Measurements from ENCODE around the gene ABHD1. TPM values are rescaled to one million over a fixed set of nuclear protein-coding genes. Genes with fewer than 3 reads are reported as not detected.

Gene ABHD1
- total RNA-seq, 2 donors from 2014 or later = 4.1 to 7.0 TPM

DNA sequence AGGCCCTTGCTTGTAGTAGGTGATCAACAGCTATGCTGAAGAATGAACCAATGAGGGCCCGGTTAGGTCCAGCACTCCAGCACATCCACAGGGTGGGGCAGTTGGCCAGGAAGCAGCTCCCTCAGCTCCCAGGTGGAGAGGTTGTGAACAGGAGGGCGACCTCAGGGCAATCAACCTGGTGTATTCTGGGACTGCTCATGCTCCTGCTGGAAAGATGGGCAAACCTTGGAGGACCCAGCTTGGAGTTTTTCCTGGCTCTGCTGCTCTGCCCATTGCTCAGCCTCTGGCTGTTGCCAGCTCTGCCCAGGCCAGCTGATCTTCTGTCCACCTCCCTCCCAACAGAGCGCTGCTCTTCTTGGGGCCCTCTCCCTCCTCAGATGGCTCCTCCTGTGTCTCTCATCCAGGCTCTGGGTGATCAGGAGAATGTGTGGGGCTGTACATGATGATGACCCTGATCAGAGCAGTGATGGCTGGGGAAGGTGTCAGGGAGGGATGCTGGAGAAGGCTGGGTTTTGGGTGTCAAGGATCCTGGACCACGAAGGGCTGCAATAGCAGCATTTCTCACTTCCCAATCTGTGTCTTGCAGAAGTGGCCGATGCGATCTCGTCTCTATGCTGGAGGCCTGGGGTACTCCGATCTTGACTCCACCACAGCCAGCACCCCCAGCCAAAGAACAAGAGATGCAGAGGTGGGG, 28.6 kb downstream of the ABHD1 start:
- H3K27me3 ChIP-seq (replicated peaks; ENCODE audit: insufficient read depth) = no peaks in the 10 kb centered on the region
- H3K27ac ChIP-seq = no peak overlapping the region
- no peaks in the 10 kb centered on the region for H3K36me3 ChIP-seq
- TF ChIP-seq POLR2AphosphoS5 (IDR thresholded peaks at IDR 0.05) = no peak
- TF ChIP-seq, protein P1, sequence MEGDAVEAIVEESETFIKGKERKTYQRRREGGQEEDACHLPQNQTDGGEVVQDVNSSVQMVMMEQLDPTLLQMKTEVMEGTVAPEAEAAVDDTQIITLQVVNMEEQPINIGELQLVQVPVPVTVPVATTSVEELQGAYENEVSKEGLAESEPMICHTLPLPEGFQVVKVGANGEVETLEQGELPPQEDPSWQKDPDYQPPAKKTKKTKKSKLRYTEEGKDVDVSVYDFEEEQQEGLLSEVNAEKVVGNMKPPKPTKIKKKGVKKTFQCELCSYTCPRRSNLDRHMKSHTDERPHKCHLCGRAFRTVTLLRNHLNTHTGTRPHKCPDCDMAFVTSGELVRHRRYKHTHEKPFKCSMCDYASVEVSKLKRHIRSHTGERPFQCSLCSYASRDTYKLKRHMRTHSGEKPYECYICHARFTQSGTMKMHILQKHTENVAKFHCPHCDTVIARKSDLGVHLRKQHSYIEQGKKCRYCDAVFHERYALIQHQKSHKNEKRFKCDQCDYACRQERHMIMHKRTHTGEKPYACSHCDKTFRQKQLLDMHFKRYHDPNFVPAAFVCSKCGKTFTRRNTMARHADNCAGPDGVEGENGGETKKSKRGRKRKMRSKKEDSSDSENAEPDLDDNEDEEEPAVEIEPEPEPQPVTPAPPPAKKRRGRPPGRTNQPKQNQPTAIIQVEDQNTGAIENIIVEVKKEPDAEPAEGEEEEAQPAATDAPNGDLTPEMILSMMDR (IDR thresholded peaks at IDR 0.05) = no peak
- TF ChIP-seq POLR2A (IDR thresholded peaks at IDR 0.05) = no peak
- intact Hi-C loops (cut with DNase I) = no loop called here
- 84% methylated on average over 8 of the region's 8 CpGs for WGBS
- H3K4me1 ChIP-seq (replicated peaks) = no peaks in the 10 kb centered on the region
- H3K4me3 ChIP-seq = no peak overlapping the region
- H3K9me3 ChIP-seq = no peaks in the 10 kb centered on the region
- DNase-seq (ENCODE audit: low spot score) = no peak

DNA sequence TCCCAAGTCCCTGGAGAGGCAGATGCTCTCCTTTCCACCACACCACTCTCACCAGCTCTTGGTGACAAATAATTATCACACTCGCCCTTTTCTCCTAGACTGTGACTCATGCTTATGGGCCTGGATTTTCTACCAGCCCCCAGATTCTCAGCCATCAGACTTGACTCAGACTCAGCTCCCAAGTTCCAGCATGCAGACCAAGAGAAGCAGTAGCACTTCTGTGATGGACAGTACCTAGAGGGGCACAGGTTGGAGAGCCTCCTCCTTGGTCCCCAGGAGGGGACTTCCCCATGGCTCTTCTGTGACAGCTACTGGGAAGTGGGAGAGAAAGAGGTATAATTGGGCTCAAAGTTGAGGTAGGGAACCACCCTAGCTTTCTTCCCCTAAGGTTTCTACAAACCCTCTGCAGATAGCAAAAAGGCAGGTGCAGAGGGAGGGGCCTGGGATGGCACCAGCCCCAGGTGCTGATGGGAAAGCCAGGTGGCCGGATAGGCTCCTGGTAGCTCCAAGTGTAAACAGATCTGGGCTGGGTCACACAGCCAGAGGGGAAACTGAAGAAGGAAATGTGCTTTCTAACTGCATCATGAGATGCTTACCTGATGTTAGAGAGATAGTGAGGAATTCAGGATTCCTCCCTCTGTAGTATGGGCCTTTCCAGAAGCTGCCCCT, 29.3 kb downstream of the ABHD1 start:
- no peaks in the 10 kb centered on the region for H3K4me1 ChIP-seq (replicated peaks)
- WGBS = 79% methylated on average over 2 of the region's 2 CpGs
- intact Hi-C loops (cut with DNase I) = no loop called here
- no peaks in the 10 kb centered on the region for H3K9me3 ChIP-seq
- no peaks in the 10 kb centered on the region for H3K36me3 ChIP-seq
- H3K27ac ChIP-seq = no peak overlapping the region
- no peak for DNase-seq (ENCODE audit: low spot score)
- TF ChIP-seq POLR2AphosphoS5 (IDR thresholded peaks at IDR 0.05) (no peak), POLR2A (IDR thresholded peaks at IDR 0.05) (no peak)
- TF ChIP-seq, protein P1 (IDR thresholded peaks at IDR 0.05) = no peak
- H3K27me3 ChIP-seq (replicated peaks; ENCODE audit: insufficient read depth) = no peaks in the 10 kb centered on the region
- H3K4me3 ChIP-seq = no peak overlapping the region

- Histone ChIP-seq H3K27me3 (replicated peaks; ENCODE audit: insufficient read depth) (no peaks in the 10 kb centered on the region), H3K4me3 (no peak overlapping the region), H3K9me3 (no peaks in the 10 kb centered on the region), H3K36me3 (no peaks in the 10 kb centered on the region), H3K4me1 (replicated peaks) (no peaks in the 10 kb centered on the region), H3K27ac (peak overlapping the region in 1 of 2 donors; percentile 30)
- no peak for DNase-seq (ENCODE audit: low spot score)
- 25% methylated on average over 6 of the region's 6 CpGs for WGBS
- no peak for TF ChIP-seq POLR2A (IDR thresholded peaks at IDR 0.05)
- TF ChIP-seq, protein P1 (IDR thresholded peaks at IDR 0.05) = no peak
- peak; percentile 28 for TF ChIP-seq POLR2AphosphoS5 (IDR thresholded peaks at IDR 0.05)
- intact Hi-C loops (cut with DNase I) = no loop called here
Observed at GRCh38 chr2:27154488-27154887, 30.9 kb downstream of the ABHD1 start.

- WGBS = 66% methylated on average over 8 of the region's 9 CpGs
- no peak for TF ChIP-seq POLR2A (IDR thresholded peaks at IDR 0.05)
- no peak for TF ChIP-seq POLR2AphosphoS5 (IDR thresholded peaks at IDR 0.05)
- no peaks in the 10 kb centered on the region for H3K4me1 ChIP-seq (replicated peaks)
- H3K27ac ChIP-seq = peak overlapping the region in 1 of 2 donors; percentile 30
- DNase-seq (ENCODE audit: low spot score) = no peak
- no peaks in the 10 kb centered on the region for H3K27me3 ChIP-seq (replicated peaks; ENCODE audit: insufficient read depth)
- intact Hi-C loops (cut with DNase I) = no loop called here
- no peaks in the 10 kb centered on the region for H3K9me3 ChIP-seq
- H3K4me3 ChIP-seq = no peak overlapping the region
- no peaks in the 10 kb centered on the region for H3K36me3 ChIP-seq
Observed at GRCh38 chr2:27155069-27155520, 31.5 kb downstream of the ABHD1 start.

GRCh38 chr2:27158468-27158867, 34.9 kb downstream of the ABHD1 start:
- WGBS = 62% methylated on average over 6 of the region's 6 CpGs
- intact Hi-C loops (cut with DNase I) = no loop called here
- no peak overlapping the region for H3K27ac ChIP-seq
- no peak for DNase-seq (ENCODE audit: low spot score)
- H3K4me3 ChIP-seq = no peak overlapping the region
- H3K36me3 ChIP-seq = no peaks in the 10 kb centered on the region
- no peaks in the 10 kb centered on the region for H3K27me3 ChIP-seq (replicated peaks; ENCODE audit: insufficient read depth)
- TF ChIP-seq POLR2A (IDR thresholded peaks at IDR 0.05) = no peak
- TF ChIP-seq, protein P1 (IDR thresholded peaks at IDR 0.05) = no peak
- no peak for TF ChIP-seq POLR2AphosphoS5 (IDR thresholded peaks at IDR 0.05)
- no peaks in the 10 kb centered on the region for H3K9me3 ChIP-seq
- no peaks in the 10 kb centered on the region for H3K4me1 ChIP-seq (replicated peaks)

Measured in prostate gland (tissue), 2 donors.